Psoas muscle (tissue), 8 donors: ENCODE measurements around the gene TSPOAP1. TPM values are rescaled to one million over a fixed set of nuclear protein-coding genes. Genes with fewer than 3 reads are reported as not detected.

ENCODE experiments used
- ATAC-seq, 4 donors: fragments of 200-7000 bp; cut with Tn5 transposase; one replicate each; pipeline ENCODE4 v1.9.1; 2020; ENCODE audit warnings: moderate library complexity in 3 of 4, mild to moderate bottlenecking in 2 of 4
- DNase-seq, 2 donors: peaks; one replicate each; pipeline ENCODE4 v3.0.0-alpha.2; 2020
- H3K27ac ChIP-seq: fragments of 200-600 bp; one replicate; pipeline ENCODE4 v1.8.0; 2022
- H3K27me3 ChIP-seq, 3 donors: fragments of 200-600 bp in 1 of 3; one replicate each; pipeline versions ENCODE4 v1.6.1 to v1.8.0; 2013 to 2022; ENCODE audit warnings: low read length in 2 of 3, mild to moderate bottlenecking in 2 of 3, moderate library complexity in 1 of 3; ENCODE audit not compliant: insufficient read depth in 3 of 3
- H3K36me3 ChIP-seq, 2 donors: fragments of 200-600 bp in 1 of 2; one replicate each; pipeline versions ENCODE4 v1.6.1 to v1.8.0; 2013 to 2022; ENCODE audit warnings: low read depth in 1 of 2, mild to moderate bottlenecking in 1 of 2, moderate library complexity in 1 of 2; ENCODE audit not compliant: insufficient read depth in 1 of 2
- H3K4me1 ChIP-seq: fragments of 200-600 bp; one replicate; pipeline ENCODE4 v1.8.0; 2022
- H3K4me3 ChIP-seq: fragments of 200-600 bp; one replicate; pipeline ENCODE4 v1.8.0; 2022; ENCODE audit warnings: mild to moderate bottlenecking
- H3K9me3 ChIP-seq: fragments of 200-600 bp; one replicate; pipeline ENCODE4 v1.8.0; 2022
- WGBS, 3 donors: extraction: QIAGEN DNeasy Blood & Tissue Kit; methylation state at CpG; one replicate each; pipeline versions ENCODE4 v1.1.6 to v1.1.7; 2013; 5-methylcytosine and 5-hydroxymethylcytosine counted together
- intact Hi-C, 2 donors: fragments of 100-400 bp; cut with DNase I; formaldehyde crosslinking; loops; one replicate each; pipeline versions ENCODE4 v1.11.0 to v1.14.2; 2022
- polyA plus RNA-seq, 3 donors: library from polyadenylated mRNA; stranded (reverse); fragments of 200-250 nt; gene quantifications; one replicate each; pipeline ENCODE4 v1.2.3, GENCODE V29; 2013
- total RNA-seq, 4 donors: library from RNA; stranded (reverse); fragmentation: NEBNext Ultra II Directional in 2 of 4; extraction: Animal tissue kit (Norgen Biotek cat#: 25700) in 2 of 4; gene quantifications; one replicate each; pipeline versions ENCODE4 v1.2.1 to v1.2.4, GENCODE V29; 2021 to 2023
- TF ChIP-seq, protein P1 (sequence below): fragments of 200-600 bp; IDR thresholded peaks from one replicate; pipeline ENCODE4 v1.8.0; 2022; ENCODE audit warnings: antibody characterized with exemption
- donor health status: healthy with polysubstance abuse.
- donor health status: DM: no; HTN: no; CAD: no; lungs with moderate emphysema.
- donor health status: Bipolar disorder and iron deficiency.
- donor health status: healthy.
- donor health status: DM: yes; HTN: yes; CAD: no.
- donor health status: DM: no; HTN: no; CAD: no.
- donor health status: DM: no; HTN: no; CAD: no.
- donor health status: DM: yes; HTN: yes; CAD: no.

The TSPOAP1 gene
- total and polyA plus RNA-seq, 7 donors, result 0.40 to 6.6 (median 2.3) TPM

- Histone ChIP-seq H3K9me3 (no peaks in the 10 kb centered on the region), H3K27me3 (no peaks in the 10 kb centered on the region), H3K27ac (no peak overlapping the region), H3K4me3 (no peak overlapping the region), H3K36me3 (no peaks in the 10 kb centered on the region), H3K4me1 (no peaks in the 10 kb centered on the region)
- 43 to 58% (median 57%) methylated on average over 7 of the region's 7 CpGs for WGBS, 3 donors
- ATAC-seq, result no peak
- intact Hi-C loops, result no loop called here
- no peak for DNase-seq
- TF ChIP-seq, protein P1, sequence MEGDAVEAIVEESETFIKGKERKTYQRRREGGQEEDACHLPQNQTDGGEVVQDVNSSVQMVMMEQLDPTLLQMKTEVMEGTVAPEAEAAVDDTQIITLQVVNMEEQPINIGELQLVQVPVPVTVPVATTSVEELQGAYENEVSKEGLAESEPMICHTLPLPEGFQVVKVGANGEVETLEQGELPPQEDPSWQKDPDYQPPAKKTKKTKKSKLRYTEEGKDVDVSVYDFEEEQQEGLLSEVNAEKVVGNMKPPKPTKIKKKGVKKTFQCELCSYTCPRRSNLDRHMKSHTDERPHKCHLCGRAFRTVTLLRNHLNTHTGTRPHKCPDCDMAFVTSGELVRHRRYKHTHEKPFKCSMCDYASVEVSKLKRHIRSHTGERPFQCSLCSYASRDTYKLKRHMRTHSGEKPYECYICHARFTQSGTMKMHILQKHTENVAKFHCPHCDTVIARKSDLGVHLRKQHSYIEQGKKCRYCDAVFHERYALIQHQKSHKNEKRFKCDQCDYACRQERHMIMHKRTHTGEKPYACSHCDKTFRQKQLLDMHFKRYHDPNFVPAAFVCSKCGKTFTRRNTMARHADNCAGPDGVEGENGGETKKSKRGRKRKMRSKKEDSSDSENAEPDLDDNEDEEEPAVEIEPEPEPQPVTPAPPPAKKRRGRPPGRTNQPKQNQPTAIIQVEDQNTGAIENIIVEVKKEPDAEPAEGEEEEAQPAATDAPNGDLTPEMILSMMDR, result no peak
These were observed 35.8 kb upstream of the TSPOAP1 start for GRCh38 chr17:58364270-58364942.

GRCh38 chr17:58363457-58364185 is 35.0 kb upstream of the TSPOAP1 start:
- Histone ChIP-seq H3K9me3 (no peaks in the 10 kb centered on the region), H3K4me1 (no peaks in the 10 kb centered on the region), H3K36me3 (no peaks in the 10 kb centered on the region), H3K27ac (no peak overlapping the region), H3K4me3 (no peak overlapping the region), H3K27me3 (no peaks in the 10 kb centered on the region)
- TF ChIP-seq, protein P1, result no peak
- intact Hi-C loops, result no loop called here
- 71 to 77% (median 72%) methylated on average over 8 of the region's 8 CpGs for WGBS, 3 donors
- DNase-seq (no peak), ATAC-seq (no peak)

- TF ChIP-seq, protein P1, result no peak
- no peak overlapping the region for H3K4me3 ChIP-seq
- DNase-seq, result no peak
- no peaks in the 10 kb centered on the region for H3K4me1 ChIP-seq
- no peaks in the 10 kb centered on the region for H3K36me3 ChIP-seq
- no peak overlapping the region for H3K27ac ChIP-seq
- WGBS, 3 donors, result 86 to 89% (median 88%) methylated on average over 15 to 16 of the region's 16 CpGs
- no peaks in the 10 kb centered on the region for H3K9me3 ChIP-seq
- H3K27me3 ChIP-seq, result no peaks in the 10 kb centered on the region
- intact Hi-C loops, result no loop called here
- no peak for ATAC-seq
These were observed 33.9 kb upstream of the TSPOAP1 start for GRCh38 chr17:58362368-58363014.

GRCh38 chr17:58360296-58361063 is 31.9 kb upstream of the TSPOAP1 start:
- H3K36me3 ChIP-seq, result no peaks in the 10 kb centered on the region
- H3K4me3 ChIP-seq, result no peak overlapping the region
- WGBS, 3 donors, result 35 to 46% (median 37%) methylated on average over 5 of the region's 5 CpGs
- ATAC-seq (no peak), DNase-seq (no peak)
- H3K4me1 ChIP-seq, result no peaks in the 10 kb centered on the region
- H3K27ac ChIP-seq, result no peak overlapping the region
- H3K9me3 ChIP-seq, result no peaks in the 10 kb centered on the region
- intact Hi-C loops, result no loop called here
- TF ChIP-seq, protein P1, result no peak
- H3K27me3 ChIP-seq, result no peaks in the 10 kb centered on the region
